DND-41 (cell line): Measurements from ENCODE around the gene NTSR1.
A peak's percentile ranks its signal among the peaks of the same experiment; 100 is the strongest.

Experiments used
- ATAC-seq: fragments of 200-7000 bp; cut with Tn5 transposase; 3 replicates; pipeline ENCODE4 v1.9.1; 2021; ENCODE audit warnings: low read depth; ENCODE audit not compliant: insufficient read depth
- DNase-seq: peaks from one replicate; pipeline ENCODE4 v3.0.0-alpha.2; 2020
- H2AFZ ChIP-seq: 2 replicates; pipeline ENCODE4 v1.6.0; 2012; ENCODE audit warnings: low read depth, low read length
- H3K27ac ChIP-seq: 2 replicates; pipeline ENCODE4 v1.5.1; 2012; ENCODE audit warnings: low read length, inconsistent platforms
- H3K27me3 ChIP-seq: fragments of 200-600 bp; sonication (generic); 2 replicates; pipeline ENCODE4 v1.6.0; 2012; ENCODE audit warnings: low read length, mild to moderate bottlenecking, inconsistent platforms; ENCODE audit not compliant: insufficient read depth, poor library complexity
- H3K36me3 ChIP-seq: 2 replicates; pipeline ENCODE4 v1.5.1; 2012; ENCODE audit warnings: low read length, inconsistent platforms; ENCODE audit not compliant: insufficient read depth
- H3K4me1 ChIP-seq: 2 replicates; pipeline ENCODE4 v1.5.1; 2012; ENCODE audit warnings: mild to moderate bottlenecking, low read length; ENCODE audit not compliant: insufficient read depth
- H3K4me2 ChIP-seq: 2 replicates; pipeline ENCODE4 v1.6.0; 2012; ENCODE audit warnings: mild to moderate bottlenecking, moderate library complexity, low read length, inconsistent platforms; ENCODE audit not compliant: insufficient read depth
- H3K4me3 ChIP-seq, 2 experiments: fragments of 200-600 bp in 1 of 2; shearing (Covaris generic) in 1 of 2; 2 replicates each; pipeline ENCODE4 v1.5.1; 2012 to 2016; ENCODE audit warnings: inconsistent platforms in 2 of 2, low read length in 2 of 2, mild to moderate bottlenecking in 2 of 2, low read depth in 1 of 2, moderate library complexity in 1 of 2
- H3K79me2 ChIP-seq: 2 replicates; pipeline ENCODE4 v1.6.0; 2012; ENCODE audit warnings: low read length, inconsistent platforms; ENCODE audit not compliant: insufficient read depth
- H3K9ac ChIP-seq: 2 replicates; pipeline ENCODE4 v1.6.0; 2012; ENCODE audit warnings: low read depth, mild to moderate bottlenecking, inconsistent platforms, low read length, moderate library complexity
- H3K9me3 ChIP-seq: 2 replicates; pipeline ENCODE4 v1.5.1; 2012; ENCODE audit warnings: low read length, moderate library complexity, mild to moderate bottlenecking, inconsistent platforms; ENCODE audit not compliant: insufficient read depth, severe bottlenecking
- H4K20me1 ChIP-seq: 2 replicates; pipeline ENCODE4 v1.6.0; 2012; ENCODE audit warnings: low read length; ENCODE audit not compliant: insufficient read depth
- CTCF ChIP-seq: IDR thresholded peaks from 2 replicates; pipeline ENCODE4 v1.5.1; 2012; ENCODE audit warnings: borderline replicate concordance, low read length, moderate library complexity, mild to moderate bottlenecking; ENCODE audit not compliant: poor library complexity, severe bottlenecking; ENCODE audit errors: extremely low read depth
- EZH2 ChIP-seq: IDR thresholded peaks from 3 replicates; pipeline ENCODE4 v1.6.1; 2012; ENCODE audit warnings: borderline replicate concordance, low read depth, mild to moderate bottlenecking, moderate library complexity, low read length, inconsistent platforms; ENCODE audit not compliant: severe bottlenecking

NTSR1 gene

DNA sequence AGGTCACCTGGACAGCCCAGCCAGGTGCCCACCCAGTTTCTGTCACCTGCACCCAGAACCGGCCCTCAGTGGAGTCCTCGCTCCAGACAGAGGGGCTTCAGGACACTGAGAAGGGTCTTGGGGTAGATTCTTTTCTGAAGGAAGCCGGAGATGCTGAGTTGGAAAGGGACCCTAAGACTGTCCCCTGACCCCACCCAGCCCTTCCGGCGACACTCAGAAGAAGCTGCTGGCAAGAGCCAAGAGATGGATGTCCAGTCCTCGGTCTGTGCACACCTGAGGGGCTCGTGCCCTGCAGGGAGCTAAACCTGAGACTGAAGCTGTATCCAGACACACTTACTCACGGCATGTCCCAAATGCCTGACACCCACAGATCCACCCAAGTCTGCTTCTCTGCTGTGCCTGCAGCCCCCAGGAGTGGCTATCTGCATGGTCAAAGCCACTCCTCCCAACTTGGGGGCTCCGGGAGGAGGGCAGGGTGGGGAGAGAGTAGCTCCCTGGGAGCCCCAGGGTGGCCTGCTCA lies 20.2 kb downstream of the NTSR1 start:
- H3K27ac ChIP-seq, result peak overlapping the region; percentile 79
- H3K9me3 ChIP-seq, result no peaks in the 10 kb centered on the region
- H3K27me3 ChIP-seq, result no peaks in the 10 kb centered on the region
- ATAC-seq (peak; percentile 34), DNase-seq (no peak)
- H4K20me1 ChIP-seq, result no peaks in the 10 kb centered on the region
- H3K79me2 ChIP-seq, result no peaks in the 10 kb centered on the region
- H3K9ac ChIP-seq, result peak overlapping the region; percentile 40; the same call in 1 of the 2 replicates
- peak overlapping the region; percentile 58 for H3K4me2 ChIP-seq
- peak overlapping the region in 1 of 2 experiments; percentile 40; a peak in 1 of 4 replicates for H3K4me3 ChIP-seq
- peaks cover 23% of the 10 kb centered on the region for H3K4me1 ChIP-seq
- TF ChIP-seq CTCF, result no peak
- TF ChIP-seq EZH2, result no peak
- no peaks in the 10 kb centered on the region for H3K36me3 ChIP-seq
- H2AFZ ChIP-seq, result peak overlapping the region; percentile 58

- H4K20me1 ChIP-seq, result no peaks in the 10 kb centered on the region
- no peaks in the 10 kb centered on the region for H3K27me3 ChIP-seq
- H3K9me3 ChIP-seq, result no peaks in the 10 kb centered on the region
- no peak overlapping the region for H3K4me2 ChIP-seq
- TF ChIP-seq CTCF (no peak), EZH2 (no peak)
- no peak overlapping the region for H2AFZ ChIP-seq
- ATAC-seq (no peak), DNase-seq (no peak)
- no peaks in the 10 kb centered on the region for H3K79me2 ChIP-seq
- no peak overlapping the region for H3K4me3 ChIP-seq
- no peaks in the 10 kb centered on the region for H3K36me3 ChIP-seq
- H3K4me1 ChIP-seq, result peaks cover 23% of the 10 kb centered on the region
- no peak overlapping the region for H3K27ac ChIP-seq
- H3K9ac ChIP-seq, result no peak overlapping the region
These were observed 21.8 kb downstream of the NTSR1 start for GRCh38 chr20:62730481-62730880.

GRCh38 chr20:62732031-62732760 lies 23.6 kb downstream of the NTSR1 start:
- Histone ChIP-seq H3K9me3 (no peaks in the 10 kb centered on the region), H3K9ac (no peak overlapping the region), H3K27me3 (no peaks in the 10 kb centered on the region), H3K4me1 (peaks cover 18% of the 10 kb centered on the region), H3K4me2 (no peak overlapping the region), H3K4me3 (no peak overlapping the region), H4K20me1 (no peaks in the 10 kb centered on the region), H2AFZ (no peak overlapping the region), H3K27ac (no peak overlapping the region), H3K79me2 (no peaks in the 10 kb centered on the region), H3K36me3 (no peaks in the 10 kb centered on the region)
- ATAC-seq (no peak), DNase-seq (no peak)
- TF ChIP-seq CTCF, result no peak
- TF ChIP-seq EZH2, result no peak
